BJ (cell line): Measurements from ENCODE around the gene RAP1GAP. TPM values are rescaled to one million over a fixed set of nuclear protein-coding genes. Genes with fewer than 3 reads are reported as not detected.

Source experiments
- CTCF ChIA-PET: fragments of 350-600 bp; formaldehyde crosslinking; extraction: SDS; loops from one replicate; lab custom pipeline; 2021; ENCODE audit warnings: antibody characterized with exemption, inconsistent platforms; lab: Yijun Ruan, JAX
- POLR2A ChIA-PET: fragments of 300-600 bp; sonication (Branson Sonifier 250); formaldehyde crosslinking; extraction: SDS; loops from one replicate; lab custom pipeline; 2021; ENCODE audit warnings: antibody characterized with exemption; lab: Charles Lee
- DNase-seq: peaks from one replicate; pipeline ENCODE4 v3.0.0-alpha.2; 2011; ENCODE audit warnings: low read depth
- H3K27me3 ChIP-seq: 2 replicates; pipeline ENCODE4 v1.6.0; 2011; ENCODE audit warnings: low read length; ENCODE audit not compliant: control insufficient read depth, insufficient read depth
- H3K36me3 ChIP-seq: 2 replicates; pipeline ENCODE4 v1.5.1; 2011; ENCODE audit warnings: low read length; ENCODE audit not compliant: control insufficient read depth, insufficient read depth
- H3K4me3 ChIP-seq: 2 replicates; pipeline ENCODE4 v1.5.1; 2011; ENCODE audit warnings: low read depth, mild to moderate bottlenecking, control low read depth, low read length
- polyA plus RNA-seq: library from polyadenylated mRNA; depleted of rRNA; stranded (reverse); fragments of >200 nt; gene quantifications from 2 replicates; pipeline ENCODE4 v1.2.3, GENCODE V29; 2011
- TF ChIP-seq, protein P1 (sequence below): IDR thresholded peaks from 2 replicates; pipeline ENCODE4 v1.5.1; 2011; ENCODE audit warnings: low read depth, mild to moderate bottlenecking, control low read depth, inconsistent platforms, low read length, moderate library complexity; ENCODE audit not compliant: insufficient read depth

RAP1GAP gene
- polyA plus RNA-seq, 1 experiment = 0.16 TPM

DNA sequence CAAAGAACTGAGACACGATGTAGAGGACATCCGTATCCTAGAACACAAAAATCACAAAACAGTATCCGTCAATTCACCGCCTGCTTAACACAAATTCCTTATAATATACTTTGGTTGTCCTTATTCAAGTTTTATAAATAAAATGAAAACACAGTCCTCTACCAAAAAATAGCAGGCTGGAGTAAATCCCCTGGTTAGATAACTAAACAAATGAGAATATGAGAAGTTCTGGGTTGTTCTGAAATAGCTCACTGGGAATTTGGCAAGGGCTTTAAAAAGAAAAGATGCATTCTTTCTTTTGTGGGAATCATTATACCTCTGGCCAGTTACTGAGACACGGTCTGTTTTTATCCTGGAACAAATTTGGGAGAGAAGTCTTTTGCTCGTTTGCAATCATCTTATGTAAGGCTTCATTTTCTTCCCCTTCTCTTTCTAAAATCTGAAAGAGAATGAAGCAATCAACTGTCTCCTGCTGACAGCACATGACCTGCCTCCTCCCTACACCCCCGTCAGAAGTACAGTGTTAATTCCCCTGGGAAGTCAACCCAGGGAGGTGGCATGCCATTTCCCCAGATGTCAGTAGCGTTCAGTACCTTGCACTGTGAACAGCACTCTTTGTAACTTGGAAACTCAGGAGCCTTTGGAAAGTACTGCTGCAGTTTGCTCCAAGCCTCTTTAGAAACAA is 37.1 kb upstream of the RAP1GAP start:
- peaks cover 8% of the 10 kb centered on the region for H3K36me3 ChIP-seq
- H3K4me3 ChIP-seq = no peak overlapping the region
- TF ChIP-seq, protein P1, sequence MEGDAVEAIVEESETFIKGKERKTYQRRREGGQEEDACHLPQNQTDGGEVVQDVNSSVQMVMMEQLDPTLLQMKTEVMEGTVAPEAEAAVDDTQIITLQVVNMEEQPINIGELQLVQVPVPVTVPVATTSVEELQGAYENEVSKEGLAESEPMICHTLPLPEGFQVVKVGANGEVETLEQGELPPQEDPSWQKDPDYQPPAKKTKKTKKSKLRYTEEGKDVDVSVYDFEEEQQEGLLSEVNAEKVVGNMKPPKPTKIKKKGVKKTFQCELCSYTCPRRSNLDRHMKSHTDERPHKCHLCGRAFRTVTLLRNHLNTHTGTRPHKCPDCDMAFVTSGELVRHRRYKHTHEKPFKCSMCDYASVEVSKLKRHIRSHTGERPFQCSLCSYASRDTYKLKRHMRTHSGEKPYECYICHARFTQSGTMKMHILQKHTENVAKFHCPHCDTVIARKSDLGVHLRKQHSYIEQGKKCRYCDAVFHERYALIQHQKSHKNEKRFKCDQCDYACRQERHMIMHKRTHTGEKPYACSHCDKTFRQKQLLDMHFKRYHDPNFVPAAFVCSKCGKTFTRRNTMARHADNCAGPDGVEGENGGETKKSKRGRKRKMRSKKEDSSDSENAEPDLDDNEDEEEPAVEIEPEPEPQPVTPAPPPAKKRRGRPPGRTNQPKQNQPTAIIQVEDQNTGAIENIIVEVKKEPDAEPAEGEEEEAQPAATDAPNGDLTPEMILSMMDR = no peak
- no peaks in the 10 kb centered on the region for H3K27me3 ChIP-seq
- peak; percentile 4 for DNase-seq
- ChIA-PET POLR2A (no interaction called here), CTCF (no interaction called here)

DNA sequence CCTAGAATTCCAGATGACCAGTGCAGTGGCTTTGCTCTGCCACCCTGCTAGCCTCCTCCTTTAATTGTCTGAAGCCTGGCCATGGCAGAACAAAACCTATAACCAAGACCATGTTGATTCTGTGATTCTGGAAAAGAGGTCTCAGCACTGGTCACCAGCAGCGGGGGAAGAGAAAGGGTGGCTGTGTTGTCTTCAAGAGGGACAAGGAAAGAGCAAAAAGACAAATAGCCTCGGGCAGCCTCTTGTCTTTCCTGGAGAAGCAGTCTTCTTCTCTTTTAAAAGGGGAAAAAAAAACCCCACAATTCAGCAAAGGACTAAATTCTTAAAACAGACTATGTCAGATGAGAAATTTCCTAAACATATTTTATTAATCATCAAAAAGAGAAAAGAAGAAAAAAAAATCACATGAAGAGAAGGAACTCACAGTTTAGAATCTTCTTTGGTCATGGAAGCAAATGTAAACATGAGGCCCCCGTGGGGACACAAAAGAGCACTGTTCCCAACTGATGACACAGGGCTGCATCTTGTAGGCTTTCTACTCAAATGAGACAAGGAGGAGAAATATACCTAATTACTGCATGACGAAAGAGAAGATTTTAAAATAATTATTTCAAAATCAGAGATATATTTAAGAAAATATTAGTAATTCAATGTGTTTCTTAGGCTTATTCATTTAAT is 36.3 kb upstream of the RAP1GAP start:
- no peak overlapping the region for H3K4me3 ChIP-seq
- TF ChIP-seq, protein P1 = no peak
- ChIA-PET POLR2A (no interaction called here), CTCF (interaction anchor here (3.0 kb wide), 1 partner anchor 13 kb away, joined by 12 read pairs; no protein-coding TSS in a partner anchor)
- DNase-seq = no peak
- H3K27me3 ChIP-seq = no peaks in the 10 kb centered on the region
- peaks cover 8% of the 10 kb centered on the region for H3K36me3 ChIP-seq

DNA sequence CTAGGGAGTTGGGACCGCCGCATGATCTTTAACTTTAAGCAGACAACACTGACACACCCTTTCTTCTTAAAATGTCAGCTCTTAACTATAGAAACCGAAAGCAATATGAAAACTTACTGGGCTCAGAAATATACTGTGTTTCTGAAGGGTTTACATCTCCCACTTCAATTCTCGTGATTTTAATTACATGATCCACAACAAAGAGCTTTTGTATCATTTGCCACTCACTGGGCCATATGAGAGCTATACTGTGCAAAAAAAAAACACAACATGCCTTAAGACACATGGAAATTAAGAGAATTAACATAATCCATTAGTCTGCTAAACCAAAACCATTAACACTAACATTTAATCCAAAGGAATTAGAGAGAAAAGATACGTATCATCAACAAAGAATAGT is 35.0 kb upstream of the RAP1GAP start:
- DNase-seq = no peak
- Histone ChIP-seq H3K36me3 (peaks cover 10% of the 10 kb centered on the region), H3K27me3 (no peaks in the 10 kb centered on the region), H3K4me3 (no peak overlapping the region)
- CTCF ChIA-PET = interaction anchor here (0.6 to 3.0 kb wide), 9 partner anchors 10 to 351 kb away, joined by 3 to 12 read pairs (median 4); no protein-coding TSS in a partner anchor
- TF ChIP-seq, protein P1 = no peak
- POLR2A ChIA-PET = no interaction called here

DNA sequence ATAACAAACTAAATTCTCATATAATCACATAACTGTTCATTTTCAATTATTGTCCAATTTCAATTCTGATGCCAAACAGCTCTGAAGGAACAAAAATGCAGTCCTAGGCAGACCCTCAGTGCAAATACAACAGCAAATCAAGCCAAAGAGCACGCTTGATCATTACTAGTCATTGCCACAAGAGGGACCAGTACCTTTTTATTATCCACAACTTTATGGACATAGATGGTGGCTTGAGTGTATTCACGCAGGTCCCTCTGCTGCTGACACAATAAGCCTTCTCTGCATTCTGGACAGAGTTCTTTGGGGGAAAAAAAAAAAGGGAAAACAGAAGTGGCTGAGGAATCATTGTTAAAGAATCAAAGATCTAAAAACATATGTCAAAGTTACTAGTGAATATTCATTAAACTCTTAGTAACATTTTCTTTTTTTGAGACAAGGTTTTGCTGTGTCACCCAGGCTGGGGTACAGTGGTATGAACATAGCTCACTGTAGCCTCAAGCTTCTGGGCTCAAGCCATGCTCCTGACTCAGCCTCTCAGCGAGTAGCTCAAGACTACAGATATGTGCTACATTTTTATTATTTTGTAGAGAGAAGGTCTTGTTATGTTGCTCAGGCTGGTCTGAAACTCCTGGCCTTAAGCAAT is 34.3 kb upstream of the RAP1GAP start:
- TF ChIP-seq, protein P1 = peak; percentile 57
- no peaks in the 10 kb centered on the region for H3K27me3 ChIP-seq
- POLR2A ChIA-PET = no interaction called here
- peaks cover 10% of the 10 kb centered on the region for H3K36me3 ChIP-seq
- no peak overlapping the region for H3K4me3 ChIP-seq
- CTCF ChIA-PET = interaction anchor here (0.6 to 3.0 kb wide), 10 partner anchors 9 to 352 kb away, joined by 3 to 12 read pairs (median 4); no protein-coding TSS in a partner anchor
- peak; percentile 70 for DNase-seq

DNA sequence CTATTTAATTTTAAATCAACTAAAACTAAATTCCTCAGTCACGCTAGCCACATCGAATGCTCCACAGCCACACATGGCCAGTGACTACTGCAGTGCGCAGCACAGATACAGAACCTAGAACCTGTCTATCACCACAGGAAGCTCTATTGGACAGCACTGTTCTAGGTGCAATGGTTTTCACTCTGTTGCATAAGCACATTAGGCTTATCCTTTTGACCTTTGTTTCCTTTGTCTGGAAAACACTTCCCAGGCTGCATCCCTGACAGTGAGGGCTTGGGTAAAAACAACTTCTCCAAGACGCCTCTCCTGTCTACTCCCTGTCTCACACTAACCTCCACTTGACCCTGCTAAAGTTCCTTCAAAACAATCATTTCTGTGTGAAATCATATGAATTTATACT is 33.6 kb upstream of the RAP1GAP start:
- no peaks in the 10 kb centered on the region for H3K27me3 ChIP-seq
- ChIA-PET POLR2A (no interaction called here), CTCF (interaction anchor here (1.2 to 3.0 kb wide), 6 partner anchors 8 to 262 kb away, joined by 3 to 12 read pairs (median 4); no protein-coding TSS in a partner anchor)
- H3K4me3 ChIP-seq = no peak overlapping the region
- H3K36me3 ChIP-seq = peaks cover 8% of the 10 kb centered on the region
- no peak for DNase-seq
- TF ChIP-seq, protein P1 = no peak
